A673 (cell line): Measurements from ENCODE around the gene ANKRD9.

Experiments
- EZH2 ChIP-seq: fragments of 200-600 bp; sonication (generic); IDR thresholded peaks from 2 replicates; pipeline ENCODE4 v1.6.1; 2017; ENCODE audit warnings: borderline replicate concordance, low read depth, mild to moderate bottlenecking, mixed read lengths, antibody characterized with exemption, low read length; ENCODE audit not compliant: poor library complexity, severe bottlenecking
- TF ChIP-seq, protein P1 (sequence below): fragments of 300-800, 200-600 bp; sonication (generic); conservative IDR thresholded peaks from 2 replicates; pipeline ENCODE4 v1.5.1; 2017; ENCODE audit warnings: low read depth, mild to moderate bottlenecking, antibody characterized with exemption, low read length, moderate library complexity, mixed read lengths

DNA sequence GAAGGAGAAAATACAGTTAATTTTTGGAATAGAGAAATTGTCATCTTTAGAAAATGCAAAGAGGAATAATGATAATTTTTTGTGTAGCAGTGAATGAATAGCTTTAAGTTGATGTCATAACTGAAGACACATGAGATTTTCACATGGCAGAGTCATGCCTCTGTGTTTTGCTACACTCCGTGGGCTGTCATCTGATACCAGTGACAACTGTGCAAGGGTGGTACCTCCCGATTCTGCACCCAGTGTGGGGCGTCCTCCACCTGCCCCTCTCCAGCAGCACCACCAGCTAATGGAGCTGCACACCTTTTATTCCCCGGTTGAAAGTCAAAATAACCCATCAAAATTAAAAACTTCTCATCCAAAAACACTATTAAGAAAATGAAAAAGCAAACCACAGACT lies 47.2 kb downstream of the ANKRD9 start:
- TF ChIP-seq, protein P1, sequence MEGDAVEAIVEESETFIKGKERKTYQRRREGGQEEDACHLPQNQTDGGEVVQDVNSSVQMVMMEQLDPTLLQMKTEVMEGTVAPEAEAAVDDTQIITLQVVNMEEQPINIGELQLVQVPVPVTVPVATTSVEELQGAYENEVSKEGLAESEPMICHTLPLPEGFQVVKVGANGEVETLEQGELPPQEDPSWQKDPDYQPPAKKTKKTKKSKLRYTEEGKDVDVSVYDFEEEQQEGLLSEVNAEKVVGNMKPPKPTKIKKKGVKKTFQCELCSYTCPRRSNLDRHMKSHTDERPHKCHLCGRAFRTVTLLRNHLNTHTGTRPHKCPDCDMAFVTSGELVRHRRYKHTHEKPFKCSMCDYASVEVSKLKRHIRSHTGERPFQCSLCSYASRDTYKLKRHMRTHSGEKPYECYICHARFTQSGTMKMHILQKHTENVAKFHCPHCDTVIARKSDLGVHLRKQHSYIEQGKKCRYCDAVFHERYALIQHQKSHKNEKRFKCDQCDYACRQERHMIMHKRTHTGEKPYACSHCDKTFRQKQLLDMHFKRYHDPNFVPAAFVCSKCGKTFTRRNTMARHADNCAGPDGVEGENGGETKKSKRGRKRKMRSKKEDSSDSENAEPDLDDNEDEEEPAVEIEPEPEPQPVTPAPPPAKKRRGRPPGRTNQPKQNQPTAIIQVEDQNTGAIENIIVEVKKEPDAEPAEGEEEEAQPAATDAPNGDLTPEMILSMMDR, result no peak
- TF ChIP-seq EZH2, result no peak
